Activated CD4-positive, alpha-beta T cell treated with anti-CD3 and anti-CD28 coated beads for 36 hours (primary cell): Measurements from ENCODE around the gene TMEM239. TPM values are rescaled to one million over a fixed set of nuclear protein-coding genes. Genes with fewer than 3 reads are reported as not detected.

ENCODE experiments used
- ATAC-seq: fragments of 200-7000 bp; cut with Tn5 transposase; one replicate; pipeline ENCODE4 v1.10.0; 2021; ENCODE audit warnings: mild to moderate bottlenecking, moderate library complexity
- CTCF ChIA-PET: fragments of 350-600 bp; sonication (Branson Sonifier 250); formaldehyde crosslinking; loops from one replicate; lab custom pipeline; 2021; ENCODE audit warnings: antibody characterized with exemption; lab: Charles Lee
- POLR2A ChIA-PET: fragments of 350-600 bp; sonication (Branson Sonifier 250); formaldehyde crosslinking; loops from one replicate; lab custom pipeline; 2021; ENCODE audit warnings: antibody characterized with exemption, inconsistent platforms; lab: Charles Lee
- DNase-seq: peaks from one replicate; pipeline ENCODE4 v3.0.0-alpha.2; 2020
- H3K27ac Mint-ChIP-seq: one replicate; pipeline ENCODE4 v1.8.0; 2021; ENCODE audit warnings: mixed read lengths
- H3K27me3 Mint-ChIP-seq: one replicate; pipeline ENCODE4 v1.8.0; 2021; ENCODE audit warnings: mixed read lengths
- H3K36me3 Mint-ChIP-seq: one replicate; pipeline ENCODE4 v1.8.0; 2021; ENCODE audit warnings: low read depth, mixed read lengths
- H3K4me1 Mint-ChIP-seq: one replicate; pipeline ENCODE4 v1.8.0; 2021; ENCODE audit warnings: mixed read lengths
- H3K4me3 Mint-ChIP-seq: one replicate; pipeline ENCODE4 v1.8.0; 2021; ENCODE audit warnings: mild to moderate bottlenecking, moderate library complexity, mixed read lengths
- H3K9me3 Mint-ChIP-seq: one replicate; pipeline ENCODE4 v1.8.0; 2021; ENCODE audit warnings: low read depth, mixed read lengths
- intact Hi-C, 2 experiments: fragments of 100-400 bp; cut with DNase I in 1 of 2; cut with micrococcal nuclease in 1 of 2; formaldehyde crosslinking; loops; one replicate each; pipeline versions ENCODE4 v1.14.2 to v1.15.1; 2022 to 2024; cut with DNase I, micrococcal nuclease
- total RNA-seq, 2 experiments: library from RNA; stranded (reverse); gene quantifications; one replicate each; pipeline ENCODE4 v1.2.3, GENCODE V29; 2021

TMEM239 gene
- total RNA-seq, 2 experiments from 2014 or later = not detected

GRCh38 chr20:2864626-2865025 lies 48.5 kb downstream of the TMEM239 start:
- ChIA-PET CTCF (interaction anchor here (0.7 to 1.5 kb wide), 5 partner anchors 9 to 189 kb away, joined by 3 to 6 read pairs (median 4); no protein-coding TSS in a partner anchor), POLR2A (interaction anchor here (0.6 kb wide), 1 partner anchor 14 kb away, joined by 3 read pairs; no protein-coding TSS in a partner anchor)
- ATAC-seq (no peak), DNase-seq (no peak)
- no peaks in the 10 kb centered on the region for H3K27me3 Mint-ChIP-seq
- no peak overlapping the region for H3K4me3 Mint-ChIP-seq
- H3K27ac Mint-ChIP-seq = no peak overlapping the region
- peaks cover 9% of the 10 kb centered on the region for H3K36me3 Mint-ChIP-seq
- no peaks in the 10 kb centered on the region for H3K9me3 Mint-ChIP-seq
- intact Hi-C loops = no loop called here
- peaks cover 21% of the 10 kb centered on the region for H3K4me1 Mint-ChIP-seq

GRCh38 chr20:2865101-2865500 lies 48.9 kb downstream of the TMEM239 start:
- Mint-ChIP-seq H3K36me3 (peaks cover 9% of the 10 kb centered on the region), H3K4me3 (no peak overlapping the region), H3K9me3 (no peaks in the 10 kb centered on the region), H3K4me1 (peaks cover 21% of the 10 kb centered on the region), H3K27ac (peak overlapping the region; percentile 11), H3K27me3 (no peaks in the 10 kb centered on the region)
- intact Hi-C loops = no loop called here
- DNase-seq = no peak
- ChIA-PET CTCF (interaction anchor here (0.6 to 1.5 kb wide), 7 partner anchors 10 to 188 kb away, joined by 3 to 6 read pairs (median 3); no protein-coding TSS in a partner anchor), POLR2A (interaction anchor here (0.6 kb wide), 1 partner anchor 14 kb away, joined by 3 read pairs; no protein-coding TSS in a partner anchor)
- no peak for ATAC-seq

GRCh38 chr20:2865630-2866029 lies 49.5 kb downstream of the TMEM239 start:
- POLR2A ChIA-PET = no interaction called here
- no peaks in the 10 kb centered on the region for H3K27me3 Mint-ChIP-seq

GRCh38 chr20:2866236-2866635 lies 50.1 kb downstream of the TMEM239 start:
- intact Hi-C loops = no loop called here
- ATAC-seq (no peak), DNase-seq (no peak)
- Mint-ChIP-seq H3K4me1 (peaks cover 31% of the 10 kb centered on the region), H3K4me3 (no peak overlapping the region), H3K9me3 (no peaks in the 10 kb centered on the region), H3K36me3 (peaks cover 6% of the 10 kb centered on the region), H3K27me3 (no peaks in the 10 kb centered on the region), H3K27ac (no peak overlapping the region)
- ChIA-PET CTCF (interaction anchor here (0.6 to 1.0 kb wide), 2 partner anchors 177 to 195 kb away, joined by 4 read pairs; no protein-coding TSS in a partner anchor), POLR2A (no interaction called here)

More at GRCh38 chr20:2865630-2866029, 49.5 kb downstream of the TMEM239 start:
- no peak overlapping the region for H3K27ac Mint-ChIP-seq
- no peaks in the 10 kb centered on the region for H3K9me3 Mint-ChIP-seq
- intact Hi-C loops = no loop called here
- peak; percentile 32 for DNase-seq
- peaks cover 25% of the 10 kb centered on the region for H3K4me1 Mint-ChIP-seq
- H3K4me3 Mint-ChIP-seq = no peak overlapping the region
- H3K36me3 Mint-ChIP-seq = peaks cover 9% of the 10 kb centered on the region
- peak; percentile 67 for ATAC-seq
- CTCF ChIA-PET = interaction anchor here (0.6 to 1.5 kb wide), 9 partner anchors 10 to 195 kb away, joined by 3 to 6 read pairs (median 4); no protein-coding TSS in a partner anchor

- peaks cover 6% of the 10 kb centered on the region for H3K36me3 Mint-ChIP-seq
- no peak overlapping the region for H3K27ac Mint-ChIP-seq
- H3K9me3 Mint-ChIP-seq = no peaks in the 10 kb centered on the region
- H3K4me1 Mint-ChIP-seq = peaks cover 36% of the 10 kb centered on the region
- intact Hi-C loops = no loop called here
- H3K27me3 Mint-ChIP-seq = no peaks in the 10 kb centered on the region
- POLR2A ChIA-PET = interaction anchor here (0.7 kb wide), 1 partner anchor 290 kb away, joined by 3 read pairs; no protein-coding TSS in a partner anchor
- ATAC-seq (no peak), DNase-seq (no peak)
- CTCF ChIA-PET = interaction anchor here (0.9 to 1.0 kb wide), 2 partner anchors 70 to 134 kb away, joined by 4 read pairs; no protein-coding TSS in a partner anchor
- no peak overlapping the region for H3K4me3 Mint-ChIP-seq
These were observed 51.1 kb downstream of the TMEM239 start for GRCh38 chr20:2867081-2867864.

Other genes with a start within 250 kb of the TMEM239 start
- gene NOP56, start 163.7 kb upstream of the TMEM239 start, total RNA-seq = 100 to 1,000 TPM; 504 to 532 TPM
- gene IDH3B, start 152.1 kb upstream of the TMEM239 start, total RNA-seq = 100 to 1,000 TPM in 1 of 2 experiments, 10 to 100 TPM in 1; 92.4 to 115 TPM
- gene EBF4, start 123.6 kb upstream of the TMEM239 start, total RNA-seq = 1 to 10 TPM; 3.7 to 4.3 TPM
- gene CPXM1, start 15.7 kb upstream of the TMEM239 start, total RNA-seq = 1 to 10 TPM; 2.7 to 2.9 TPM
- gene C20orf141, start 1.4 kb upstream of the TMEM239 start, total RNA-seq = not detected
- gene PCED1A, start 24.3 kb downstream of the TMEM239 start, total RNA-seq = 10 to 100 TPM; 29.4 to 35.3 TPM
- 10 to 100 TPM; 32.3 to 47.6 TPM for gene VPS16, start 24.4 kb downstream of the TMEM239 start, total RNA-seq
- 10 to 100 TPM; 58.5 to 86.3 TPM for gene PTPRA, start 57.1 kb downstream of the TMEM239 start, total RNA-seq
- gene GNRH2, start 227.3 kb downstream of the TMEM239 start, total RNA-seq = 1 to 10 TPM; 8.0 to 8.3 TPM
- 100 to 1,000 TPM; 107 to 153 TPM for gene MRPS26, start 229.7 kb downstream of the TMEM239 start, total RNA-seq